Caco-2 (cell line): Measurements from ENCODE around the gene OSM. TPM values are rescaled to one million over a fixed set of nuclear protein-coding genes. Genes with fewer than 3 reads are reported as not detected.

ENCODE experiments used
- BruUV-seq: library from RNA; stranded (reverse); fragments of 400-500 nt; replicated peaks from 2 replicates; lab custom pipeline; 2021; lab: Mats Ljungman, UMichigan
- CTCF ChIA-PET: fragments of 300-600 bp; sonication (Branson Sonifier 250); formaldehyde crosslinking; loops from one replicate; lab custom pipeline; 2022; ENCODE audit warnings: antibody characterized with exemption; lab: Charles Lee
- POLR2A ChIA-PET: fragments of 300-600 bp; sonication (Branson Sonifier 250); formaldehyde crosslinking; loops from one replicate; lab custom pipeline; 2022; ENCODE audit warnings: antibody characterized with exemption; lab: Charles Lee
- DNase-seq, 2 experiments: peaks; one replicate each; pipeline versions ENCODE4 v3.0.0 to v3.0.0-alpha.2; 2020 to 2022
- H3K27me3 ChIP-seq: replicated peaks from 2 replicates; pipeline ENCODE4 v1.6.0; 2011; ENCODE audit warnings: low read length; ENCODE audit not compliant: control insufficient read depth, insufficient read depth
- H3K36me3 ChIP-seq: 2 replicates; pipeline ENCODE4 v1.5.1; 2011; ENCODE audit warnings: low read length; ENCODE audit not compliant: control insufficient read depth, insufficient read depth
- H3K4me1 ChIP-seq: fragments of 250-450 bp; sonication (Bioruptor Pico); 2 replicates; pipeline ENCODE4 v1.5.1; 2020; ENCODE audit warnings: mild to moderate bottlenecking
- H3K4me3 ChIP-seq: 2 replicates; pipeline ENCODE4 v1.5.1; 2011; ENCODE audit warnings: low read depth, mild to moderate bottlenecking, control low read depth, low read length
- H3K9me3 ChIP-seq: fragments of 250-450 bp; sonication (Bioruptor Pico); 2 replicates; pipeline ENCODE4 v1.5.1; 2020; ENCODE audit warnings: mild to moderate bottlenecking, moderate library complexity
- H3K27ac Mint-ChIP-seq: one replicate; pipeline ENCODE4 v1.8.0; 2022; ENCODE audit warnings: mixed read lengths; ENCODE audit not compliant: unreplicated experiment
- H3K27me3 Mint-ChIP-seq: one replicate; pipeline ENCODE4 v1.8.0; 2022; ENCODE audit warnings: mixed read lengths; ENCODE audit not compliant: insufficient read depth, unreplicated experiment
- H3K36me3 Mint-ChIP-seq: one replicate; pipeline ENCODE4 v1.8.0; 2022; ENCODE audit warnings: mild to moderate bottlenecking, mixed read lengths; ENCODE audit not compliant: insufficient read depth, unreplicated experiment
- H3K4me1 Mint-ChIP-seq: one replicate; pipeline ENCODE4 v1.8.0; 2022; ENCODE audit warnings: low read depth, mixed read lengths; ENCODE audit not compliant: unreplicated experiment
- H3K4me3 Mint-ChIP-seq: one replicate; pipeline ENCODE4 v1.8.0; 2022; ENCODE audit warnings: mild to moderate bottlenecking, moderate library complexity, mixed read lengths; ENCODE audit not compliant: unreplicated experiment
- H3K9me3 Mint-ChIP-seq: one replicate; pipeline ENCODE4 v1.8.0; 2022; ENCODE audit warnings: mixed read lengths; ENCODE audit not compliant: unreplicated experiment
- CTCF ChIP-seq, 2 experiments: fragments of 200-600 bp in 1 of 2; IDR thresholded peaks; 1 replicate in 1 of 2; 2 replicates in 1 of 2; pipeline versions ENCODE4 v1.5.1 to v1.8.0; 2011 to 2022; ENCODE audit warnings: antibody characterized with exemption in 1 of 2, control low read depth in 1 of 2, inconsistent platforms in 1 of 2, low read depth in 1 of 2, low read length in 1 of 2, mild to moderate bottlenecking in 1 of 2, moderate library complexity in 1 of 2; ENCODE audit not compliant: insufficient read depth in 1 of 2, severe bottlenecking in 1 of 2, unreplicated experiment in 1 of 2
- intact Hi-C: fragments of 100-400 bp; cut with micrococcal nuclease; formaldehyde crosslinking; loops from one replicate; pipeline ENCODE4 v1.10.0; 2022; ENCODE audit not compliant: unreplicated experiment
- total RNA-seq: library from RNA; stranded (reverse); gene quantifications from 2 replicates; pipeline ENCODE4 v1.2.3, GENCODE V29; 2022

The OSM gene
- total RNA-seq, 1 experiment from 2014 or later: not detected

GRCh38 chr22:30226192-30226832, 40.3 kb downstream of the OSM start:
- CTCF ChIA-PET: no interaction called here
- no peak overlapping the region for H3K27ac Mint-ChIP-seq

GRCh38 chr22:30225220-30225927, 41.3 kb downstream of the OSM start:
- no peaks in the 10 kb centered on the region for H3K9me3 ChIP-seq
- peaks cover 19% of the 10 kb centered on the region for H3K4me1 Mint-ChIP-seq
- H3K4me3 Mint-ChIP-seq: no peak overlapping the region
- no peaks in the 10 kb centered on the region for H3K36me3 ChIP-seq
- no TSS peak for BruUV-seq
- intact Hi-C loops: no loop called here
- peaks cover 9% of the 10 kb centered on the region; the same call in 1 of the 2 replicates for H3K4me1 ChIP-seq
- no peaks in the 10 kb centered on the region for H3K9me3 Mint-ChIP-seq
- H3K27ac Mint-ChIP-seq: peak overlapping the region; percentile 61
- no peaks in the 10 kb centered on the region for H3K27me3 ChIP-seq
- TF ChIP-seq CTCF (IDR thresholded peaks at IDR 0.05; ENCODE audit: insufficient read depth in 1 of 2, low read depth in 1 of 2, low read length in 1 of 2, severe bottlenecking in 1 of 2, unreplicated experiment in 1 of 2): no peak
- H3K36me3 Mint-ChIP-seq: no peaks in the 10 kb centered on the region
- no peaks in the 10 kb centered on the region for H3K27me3 Mint-ChIP-seq
- DNase-seq: no peak
- CTCF ChIA-PET: interaction anchor here (0.6 kb wide), 2 partner anchors 12 to 21 kb away, joined by 3 read pairs; partner anchors contain the start of gene LIF
- H3K4me3 ChIP-seq: no peak overlapping the region
- POLR2A ChIA-PET: no interaction called here

More at GRCh38 chr22:30226192-30226832, 40.3 kb downstream of the OSM start:
- Histone ChIP-seq H3K36me3 (no peaks in the 10 kb centered on the region), H3K27me3 (no peaks in the 10 kb centered on the region), H3K4me1 (peaks cover 9% of the 10 kb centered on the region; the same call in 1 of the 2 replicates), H3K9me3 (no peaks in the 10 kb centered on the region), H3K4me3 (no peak overlapping the region)
- DNase-seq: no peak
- intact Hi-C loops: no loop called here
- H3K4me1 Mint-ChIP-seq: peaks cover 19% of the 10 kb centered on the region
- no peak for TF ChIP-seq CTCF (IDR thresholded peaks at IDR 0.05; ENCODE audit: insufficient read depth in 1 of 2, low read depth in 1 of 2, low read length in 1 of 2, severe bottlenecking in 1 of 2, unreplicated experiment in 1 of 2)
- POLR2A ChIA-PET: no interaction called here
- BruUV-seq: no TSS peak
- no peak overlapping the region for H3K4me3 Mint-ChIP-seq
- H3K9me3 Mint-ChIP-seq: no peaks in the 10 kb centered on the region
- H3K36me3 Mint-ChIP-seq: no peaks in the 10 kb centered on the region
- H3K27me3 Mint-ChIP-seq: no peaks in the 10 kb centered on the region

GRCh38 chr22:30224161-30224857, 42.3 kb downstream of the OSM start:
- CTCF ChIA-PET: interaction anchor here (0.6 kb wide), 1 partner anchor 11 kb away, joined by 3 read pairs; no protein-coding TSS in a partner anchor
- no peak for TF ChIP-seq CTCF (IDR thresholded peaks at IDR 0.05; ENCODE audit: insufficient read depth in 1 of 2, low read depth in 1 of 2, low read length in 1 of 2, severe bottlenecking in 1 of 2, unreplicated experiment in 1 of 2)
- Mint-ChIP-seq H3K36me3 (no peaks in the 10 kb centered on the region), H3K4me3 (no peak overlapping the region), H3K4me1 (peaks cover 28% of the 10 kb centered on the region), H3K27me3 (no peaks in the 10 kb centered on the region), H3K9me3 (no peaks in the 10 kb centered on the region), H3K27ac (peak overlapping the region; percentile 61)
- POLR2A ChIA-PET: no interaction called here
- DNase-seq: no peak
- Histone ChIP-seq H3K36me3 (no peaks in the 10 kb centered on the region), H3K4me1 (peaks cover 11% of the 10 kb centered on the region; the same call in 1 of the 2 replicates), H3K9me3 (no peaks in the 10 kb centered on the region), H3K27me3 (no peaks in the 10 kb centered on the region), H3K4me3 (no peak overlapping the region)
- BruUV-seq: no TSS peak
- intact Hi-C loops: no loop called here
